B cell (primary cell): Measurements from ENCODE around the gene PACSIN3. TPM values are rescaled to one million over a fixed set of nuclear protein-coding genes. Genes with fewer than 3 reads are reported as not detected.
A peak's percentile ranks its signal among the peaks of the same experiment; 100 is the strongest.

ENCODE experiments used
- ATAC-seq: fragments of 200-7000 bp; cut with Tn5 transposase; one replicate; pipeline ENCODE4 v1.10.0; 2021; ENCODE audit warnings: low read depth, mild to moderate bottlenecking, moderate number of reproducible peaks, moderate library complexity
- CTCF ChIA-PET: fragments of 350-600 bp; sonication (Branson Sonifier 250); formaldehyde crosslinking; loops from one replicate; lab custom pipeline; 2021; ENCODE audit warnings: antibody characterized with exemption, inconsistent platforms; lab: Charles Lee
- POLR2A ChIA-PET: fragments of 350-600 bp; sonication (Branson Sonifier 250); formaldehyde crosslinking; loops from one replicate; lab custom pipeline; 2021; ENCODE audit warnings: antibody characterized with exemption; lab: Charles Lee
- DNase-seq: peaks from one replicate; pipeline ENCODE4 v3.0.0; 2013
- H2AFZ ChIP-seq: 2 replicates; pipeline ENCODE4 v1.6.1; 2012; ENCODE audit warnings: mild to moderate bottlenecking, low read depth, low read length; ENCODE audit not compliant: insufficient read depth, poor library complexity, severe bottlenecking
- H3K27ac ChIP-seq, 2 donors: 1 replicate in 1 of 2; 2 replicates in 1 of 2; pipeline ENCODE4 v1.5.1; 2012 to 2013; ENCODE audit warnings: low read length in 2 of 2, mild to moderate bottlenecking in 2 of 2, moderate library complexity in 1 of 2
- H3K27me3 ChIP-seq, 4 experiments: fragments of 200-600 bp in 1 of 4; sonication (generic) in 1 of 4; replicated peaks in 1 of 4; 1 replicate in 2 of 4; 2 replicates in 2 of 4; pipeline versions ENCODE4 v1.6.1 to v1.7.0; 2013 to 2016; ENCODE audit warnings: low read length in 3 of 4, mild to moderate bottlenecking in 2 of 4, mixed read lengths in 1 of 4, moderate library complexity in 1 of 4; ENCODE audit not compliant: insufficient read depth in 4 of 4, control insufficient read depth in 3 of 4; ENCODE audit errors: control extremely low read depth in 1 of 4
- H3K36me3 ChIP-seq, 2 experiments: replicated peaks in 1 of 2; 1 replicate in 1 of 2; 2 replicates in 1 of 2; pipeline versions ENCODE4 v1.6.1 to v1.7.1; 2013; ENCODE audit warnings: low read length in 1 of 2; ENCODE audit not compliant: insufficient read depth in 2 of 2, control insufficient read depth in 1 of 2; ENCODE audit errors: control extremely low read depth in 1 of 2, extremely low read depth in 1 of 2
- H3K4me1 ChIP-seq, 2 donors: fragments of 200-600 bp in 1 of 2; sonication (generic) in 1 of 2; 1 replicate in 1 of 2; 2 replicates in 1 of 2; pipeline versions ENCODE4 v1.5.1 to v1.6.1; 2013 to 2017; ENCODE audit warnings: low read length in 2 of 2; ENCODE audit not compliant: control insufficient read depth in 2 of 2, insufficient read depth in 2 of 2
- H3K4me2 ChIP-seq: replicated peaks from 2 replicates; pipeline ENCODE3; 2012; ENCODE audit warnings: mild to moderate bottlenecking, low read depth, low read length; ENCODE audit not compliant: poor library complexity, severe bottlenecking
- H3K4me3 ChIP-seq, 5 experiments: fragments of 200-600 bp in 1 of 5; sonication (generic) in 1 of 5; 1 replicate in 3 of 5; 2 replicates in 2 of 5; pipeline versions ENCODE4 v1.5.1 to v1.7.0; 2011 to 2016; ENCODE audit warnings: low read length in 4 of 5, mild to moderate bottlenecking in 4 of 5, low read depth in 2 of 5, control low read depth in 1 of 5, moderate library complexity in 1 of 5; ENCODE audit not compliant: insufficient read depth in 1 of 5; ENCODE audit errors: control extremely low read depth in 1 of 5, extremely low read depth in 1 of 5
- H3K79me2 ChIP-seq: fragments of 200-600 bp; sonication (generic); one replicate; pipeline ENCODE4 v1.6.0; 2016; ENCODE audit warnings: low read length; ENCODE audit not compliant: control insufficient read depth, insufficient read depth
- H3K9ac ChIP-seq: fragments of 200-600 bp; sonication (generic); 2 replicates; pipeline ENCODE4 v1.6.1; 2017; ENCODE audit warnings: mild to moderate bottlenecking, low read length, moderate library complexity
- H3K9me3 ChIP-seq, 3 donors: one replicate each; pipeline versions ENCODE4 v1.6.1 to v1.7.1; 2013; ENCODE audit warnings: low read length in 2 of 3; ENCODE audit not compliant: control insufficient read depth in 2 of 3, insufficient read depth in 1 of 3; ENCODE audit errors: control extremely low read depth in 1 of 3
- H4K20me1 ChIP-seq: 2 replicates; pipeline ENCODE4 v1.6.0; 2012; ENCODE audit warnings: mild to moderate bottlenecking, low read length; ENCODE audit not compliant: insufficient read depth, control insufficient read depth, poor library complexity, severe bottlenecking
- H3K27ac Mint-ChIP-seq: one replicate; pipeline ENCODE4 v1.8.0; 2021; ENCODE audit warnings: mixed read lengths
- H3K27me3 Mint-ChIP-seq: one replicate; pipeline ENCODE4 v1.8.0; 2021; ENCODE audit warnings: mixed read lengths
- H3K4me1 Mint-ChIP-seq: one replicate; pipeline ENCODE4 v1.8.0; 2021; ENCODE audit warnings: mixed read lengths
- H3K4me3 Mint-ChIP-seq: one replicate; pipeline ENCODE4 v1.8.0; 2021; ENCODE audit warnings: mixed read lengths
- H3K9me3 Mint-ChIP-seq: one replicate; pipeline ENCODE4 v1.8.0; 2022; ENCODE audit warnings: mixed read lengths; ENCODE audit not compliant: insufficient read depth
- EZH2 ChIP-seq: IDR thresholded peaks from 2 replicates; pipeline ENCODE4 v1.6.1; 2012; ENCODE audit warnings: borderline replicate concordance, low read depth, mild to moderate bottlenecking, moderate library complexity, low read length; ENCODE audit not compliant: insufficient read depth, poor library complexity, severe bottlenecking
- WGBS: methylation state at CpG from one replicate; pipeline ENCODE4 v1.1.5; 2013; ENCODE audit warnings: missing lambda C conversion rate; ENCODE audit not compliant: insufficient coverage; 5-methylcytosine and 5-hydroxymethylcytosine counted together
- intact Hi-C: fragments of 100-400 bp; cut with micrococcal nuclease; formaldehyde crosslinking; loops from one replicate; pipeline ENCODE4 v1.10.0; 2022
- polyA plus RNA-seq: library from polyadenylated mRNA; depleted of rRNA; stranded (reverse); fragments of >200 nt; gene quantifications from 2 replicates; pipeline ENCODE4 v1.2.3, GENCODE V29; 2012
- total RNA-seq, 2 donors: library from RNA; stranded (reverse); fragments of 120-200 nt in 1 of 2; gene quantifications; 1 replicate in 1 of 2; 2 replicates in 1 of 2; pipeline versions ENCODE4 v1.2.3 to v1.2.4, GENCODE V29; 2013 to 2022
- TF ChIP-seq, protein P1 (sequence below): fragments of 200-600 bp; IDR thresholded peaks from one replicate; pipeline ENCODE4 v1.8.0; 2022; ENCODE audit warnings: antibody characterized with exemption, mild to moderate bottlenecking

The PACSIN3 gene
- total and polyA plus RNA-seq, 2 donors (not counting 1 experiment from before 2014, with no cell fraction given): 2.1 TPM; not detected in 1

DNA sequence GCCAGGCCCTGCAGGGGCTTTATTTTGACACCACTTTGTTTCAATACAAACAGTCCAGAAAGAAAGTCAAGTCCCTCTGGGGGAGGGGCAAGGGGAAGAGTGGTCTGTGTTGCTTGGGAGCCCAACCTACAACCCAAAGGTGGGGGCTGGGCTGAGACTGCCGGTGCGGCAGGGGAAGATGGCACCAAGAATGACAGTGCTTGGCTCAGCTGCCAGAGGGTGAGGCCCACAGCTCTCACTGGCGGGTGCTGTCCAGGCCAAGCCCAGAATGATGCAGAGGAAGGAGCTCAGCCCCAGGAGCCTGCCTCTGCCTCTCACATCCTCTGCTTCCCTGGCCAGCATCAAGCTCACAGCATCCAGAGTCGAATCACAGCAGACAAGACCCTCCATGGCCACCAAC lies 21.9 kb downstream of the PACSIN3 start:
- peaks cover 60% of the 10 kb centered on the region for H4K20me1 ChIP-seq
- CTCF ChIA-PET: interaction anchor here (3.1 kb wide), 1 partner anchor 11 kb away, joined by 33 read pairs; no protein-coding TSS in a partner anchor
- WGBS: 96% methylated on average over 4 of the region's 4 CpGs

GRCh38 chr11:47163898-47164297 lies 22.3 kb downstream of the PACSIN3 start:
- Histone ChIP-seq H3K27ac (no peak overlapping the region), H3K4me3 (no peak overlapping the region), H3K79me2 (peaks cover 21% of the 10 kb centered on the region), H3K4me2 (no peak overlapping the region), H3K4me1 (peaks cover 0 to 2% of the 10 kb centered on the region in 2 donors), H2AFZ (no peak overlapping the region), H3K27me3 (no peaks in the 10 kb centered on the region), H3K9me3 (no peaks in the 10 kb centered on the region), H3K36me3 (peaks cover 0 to 63% of the 10 kb centered on the region in 2 experiments), H3K9ac (no peak overlapping the region), H4K20me1 (peaks cover 55% of the 10 kb centered on the region)
- H3K4me3 Mint-ChIP-seq: no peak overlapping the region
- peak; percentile 3 for DNase-seq
- 97% methylated on average over 15 of the region's 15 CpGs for WGBS
- peaks cover 1% of the 10 kb centered on the region for H3K4me1 Mint-ChIP-seq
- TF ChIP-seq, protein P1, sequence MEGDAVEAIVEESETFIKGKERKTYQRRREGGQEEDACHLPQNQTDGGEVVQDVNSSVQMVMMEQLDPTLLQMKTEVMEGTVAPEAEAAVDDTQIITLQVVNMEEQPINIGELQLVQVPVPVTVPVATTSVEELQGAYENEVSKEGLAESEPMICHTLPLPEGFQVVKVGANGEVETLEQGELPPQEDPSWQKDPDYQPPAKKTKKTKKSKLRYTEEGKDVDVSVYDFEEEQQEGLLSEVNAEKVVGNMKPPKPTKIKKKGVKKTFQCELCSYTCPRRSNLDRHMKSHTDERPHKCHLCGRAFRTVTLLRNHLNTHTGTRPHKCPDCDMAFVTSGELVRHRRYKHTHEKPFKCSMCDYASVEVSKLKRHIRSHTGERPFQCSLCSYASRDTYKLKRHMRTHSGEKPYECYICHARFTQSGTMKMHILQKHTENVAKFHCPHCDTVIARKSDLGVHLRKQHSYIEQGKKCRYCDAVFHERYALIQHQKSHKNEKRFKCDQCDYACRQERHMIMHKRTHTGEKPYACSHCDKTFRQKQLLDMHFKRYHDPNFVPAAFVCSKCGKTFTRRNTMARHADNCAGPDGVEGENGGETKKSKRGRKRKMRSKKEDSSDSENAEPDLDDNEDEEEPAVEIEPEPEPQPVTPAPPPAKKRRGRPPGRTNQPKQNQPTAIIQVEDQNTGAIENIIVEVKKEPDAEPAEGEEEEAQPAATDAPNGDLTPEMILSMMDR: no peak
- TF ChIP-seq EZH2: no peak
- ChIA-PET POLR2A (no interaction called here), CTCF (interaction anchor here (3.1 kb wide), 1 partner anchor 11 kb away, joined by 33 read pairs; no protein-coding TSS in a partner anchor)
- H3K27me3 Mint-ChIP-seq: no peaks in the 10 kb centered on the region
- H3K27ac Mint-ChIP-seq: no peak overlapping the region
- intact Hi-C loops: no loop called here
- H3K9me3 Mint-ChIP-seq: no peaks in the 10 kb centered on the region
- ATAC-seq: no peak

More for the DNA sequence above, 21.9 kb downstream of the PACSIN3 start:
- Histone ChIP-seq H3K9ac (no peak overlapping the region), H3K4me2 (no peak overlapping the region), H3K4me1 (peaks cover 0 to 2% of the 10 kb centered on the region in 2 donors), H3K36me3 (peaks cover 0 to 66% of the 10 kb centered on the region in 2 experiments), H3K27ac (no peak overlapping the region), H3K27me3 (no peaks in the 10 kb centered on the region), H3K9me3 (no peaks in the 10 kb centered on the region), H3K4me3 (no peak overlapping the region), H3K79me2 (peaks cover 26% of the 10 kb centered on the region), H2AFZ (no peak overlapping the region)
- H3K4me1 Mint-ChIP-seq: peaks cover 1% of the 10 kb centered on the region
- H3K27me3 Mint-ChIP-seq: no peaks in the 10 kb centered on the region
- no peak for TF ChIP-seq EZH2
- TF ChIP-seq, protein P1: no peak
- no peak overlapping the region for H3K27ac Mint-ChIP-seq
- peak; percentile 5 for DNase-seq
- POLR2A ChIA-PET: no interaction called here
- intact Hi-C loops: no loop called here
- no peak for ATAC-seq
- no peaks in the 10 kb centered on the region for H3K9me3 Mint-ChIP-seq
- no peak overlapping the region for H3K4me3 Mint-ChIP-seq
